H1 (cell line): Measurements from ENCODE around the gene DTD1. TPM values are rescaled to one million over a fixed set of nuclear protein-coding genes. Genes with fewer than 3 reads are reported as not detected.

ENCODE experiments used
- BACH1 ChIP-seq: IDR thresholded peaks from 2 replicates; pipeline ENCODE4 v1.6.1; 2012; ENCODE audit warnings: low read length, improper control_type of control experiment
- CBX5 ChIP-seq: fragments of 300-800, 300-1000 bp; sonication (generic); IDR thresholded peaks from 2 replicates; pipeline ENCODE4 v1.7.1; 2016; ENCODE audit warnings: antibody characterized with exemption, low read length, low read depth
- CBX8 ChIP-seq: fragments of 300-800, 300-1000 bp; sonication (generic); IDR thresholded peaks from 2 replicates; pipeline ENCODE4 v1.7.1; 2016; ENCODE audit warnings: low read depth, low read length, borderline replicate concordance
- CEBPB ChIP-seq: IDR thresholded peaks from 2 replicates; pipeline ENCODE4 v1.6.1; 2012; ENCODE audit warnings: low read depth, low read length
- CHD1 ChIP-seq: IDR thresholded peaks from 2 replicates; pipeline ENCODE4 v1.6.1; 2012; ENCODE audit warnings: low read depth, low read length, improper control_type of control experiment
- CHD2 ChIP-seq: IDR thresholded peaks from 2 replicates; pipeline ENCODE4 v1.6.1; 2012; ENCODE audit warnings: low read length, improper control_type of control experiment
- CREB1 ChIP-seq: IDR thresholded peaks from 2 replicates; pipeline ENCODE4 v1.6.1; 2012; ENCODE audit warnings: inconsistent platforms
- EP300 ChIP-seq, 2 experiments: IDR thresholded peaks; 1 replicate in 1 of 2; 2 replicates in 1 of 2; pipeline ENCODE4 v1.6.1; 2011 to 2012; ENCODE audit warnings: low read depth in 2 of 2, low read length in 2 of 2, mild to moderate bottlenecking in 2 of 2, borderline replicate concordance in 1 of 2, inconsistent platforms in 1 of 2, moderate library complexity in 1 of 2
- FOSL1 ChIP-seq: IDR thresholded peaks from 2 replicates; pipeline ENCODE4 v1.6.1; 2011; ENCODE audit warnings: mild to moderate bottlenecking, low read depth, low read length, moderate library complexity; ENCODE audit not compliant: insufficient read depth
- GTF2F1 ChIP-seq: IDR thresholded peaks from 2 replicates; pipeline ENCODE4 v1.6.1; 2012; ENCODE audit warnings: low read depth, low read length, improper control_type of control experiment, borderline replicate concordance
- HDAC6 ChIP-seq: IDR thresholded peaks from one replicate; pipeline ENCODE4 v1.7.1; 2012; ENCODE audit warnings: low read depth, mild to moderate bottlenecking, inconsistent platforms, low read length, moderate library complexity
- JUND ChIP-seq: IDR thresholded peaks from 2 replicates; pipeline ENCODE4 v1.6.1; 2011; ENCODE audit warnings: mild to moderate bottlenecking, improper control_type of control experiment, low read length
- KDM1A ChIP-seq: fragments of 200-600, 300-600 bp; sonication (generic); IDR thresholded peaks from 2 replicates; pipeline ENCODE4 v1.7.1; 2016; ENCODE audit warnings: mild to moderate bottlenecking, low read length, borderline replicate concordance
- KDM4A ChIP-seq: IDR thresholded peaks from one replicate; pipeline ENCODE4 v1.7.1; 2012; ENCODE audit warnings: low read depth, mild to moderate bottlenecking, moderate library complexity, low read length, inconsistent platforms; ENCODE audit not compliant: severe bottlenecking
- NRF1 ChIP-seq: IDR thresholded peaks from 2 replicates; pipeline ENCODE4 v1.6.1; 2011; ENCODE audit warnings: mild to moderate bottlenecking, low read depth, low read length, improper control_type of control experiment
- POLR2A ChIP-seq, 2 experiments: IDR thresholded peaks; 1 replicate in 1 of 2; 2 replicates in 1 of 2; pipeline ENCODE4 v1.6.1; 2011; ENCODE audit warnings: low read depth in 2 of 2, low read length in 2 of 2, mild to moderate bottlenecking in 2 of 2; ENCODE audit errors: control extremely low read depth in 1 of 2
- POLR2AphosphoS5 ChIP-seq: IDR thresholded peaks from 2 replicates; pipeline ENCODE4 v1.6.1; 2011; ENCODE audit warnings: low read depth, low read length
- RXRA ChIP-seq: IDR thresholded peaks from 2 replicates; pipeline ENCODE4 v1.6.1; 2011; ENCODE audit warnings: low read depth, mild to moderate bottlenecking, low read length, moderate library complexity; ENCODE audit not compliant: insufficient read depth
- SIN3A ChIP-seq, 2 experiments: IDR thresholded peaks in 1 of 2; conservative IDR thresholded peaks in 1 of 2; 2 replicates each; pipeline ENCODE4 v1.6.1; 2011 to 2012; ENCODE audit warnings: low read length in 2 of 2, improper control_type of control experiment in 1 of 2, low read depth in 1 of 2, mild to moderate bottlenecking in 1 of 2
- SP2 ChIP-seq: IDR thresholded peaks from 2 replicates; pipeline ENCODE4 v1.6.1; 2012; ENCODE audit warnings: mild to moderate bottlenecking, low read length, inconsistent platforms
- TAF7 ChIP-seq: optimal IDR thresholded peaks from 2 replicates; pipeline ENCODE3; 2011; ENCODE audit warnings: low read depth, mild to moderate bottlenecking, inconsistent platforms, low read length, moderate library complexity, borderline replicate concordance
- TBP ChIP-seq: IDR thresholded peaks from 2 replicates; pipeline ENCODE4 v1.6.1; 2011; ENCODE audit warnings: low read depth, low read length, improper control_type of control experiment
- TCF12 ChIP-seq: IDR thresholded peaks from 2 replicates; pipeline ENCODE4 v1.6.1; 2011; ENCODE audit warnings: low read depth, mild to moderate bottlenecking, low read length
- TEAD4 ChIP-seq: IDR thresholded peaks from 2 replicates; pipeline ENCODE4 v1.6.1; 2012; ENCODE audit warnings: low read depth, low read length, inconsistent platforms, mixed read lengths
- YY1 ChIP-seq: IDR thresholded peaks from 2 replicates; pipeline ENCODE4 v1.6.1; 2011; ENCODE audit warnings: low read depth, mild to moderate bottlenecking, low read length
- polyA plus RNA-seq, 7 experiments: library from polyadenylated mRNA; depleted of rRNA in 3 of 7; stranded (reverse) in 5 of 7; unstranded in 2 of 7; fragments of >200 nt in 5 of 7; fragments of 200-250 nt in 2 of 7; gene quantifications; 1 replicate in 5 of 7; 2 replicates in 1 of 7; 4 replicates in 1 of 7; pipeline versions ENCODE4 v1.2.1 to v1.2.3, GENCODE V29; 2011 to 2013; ENCODE audit warnings: missing spikeins in 2 of 7, mixed read lengths in 2 of 7
- total RNA-seq: library from RNA; stranded (reverse); fragmentation: NEBNext Ultra II Directional; extraction: Animal tissue kit (Norgen Biotek cat#: 25700); gene quantifications from 2 replicates; pipeline ENCODE4 v1.2.1, GENCODE V29; 2021
- TF ChIP-seq, protein P1 (sequence below): IDR thresholded peaks from 2 replicates; pipeline ENCODE4 v1.6.1; 2012; ENCODE audit warnings: inconsistent platforms

Gene DTD1
- total and polyA plus RNA-seq, 2 of the 8 experiments (the other 6 are each of a cell fraction or from before 2014, with no cell fraction given) = 49.7 to 66.6 TPM

DNA sequence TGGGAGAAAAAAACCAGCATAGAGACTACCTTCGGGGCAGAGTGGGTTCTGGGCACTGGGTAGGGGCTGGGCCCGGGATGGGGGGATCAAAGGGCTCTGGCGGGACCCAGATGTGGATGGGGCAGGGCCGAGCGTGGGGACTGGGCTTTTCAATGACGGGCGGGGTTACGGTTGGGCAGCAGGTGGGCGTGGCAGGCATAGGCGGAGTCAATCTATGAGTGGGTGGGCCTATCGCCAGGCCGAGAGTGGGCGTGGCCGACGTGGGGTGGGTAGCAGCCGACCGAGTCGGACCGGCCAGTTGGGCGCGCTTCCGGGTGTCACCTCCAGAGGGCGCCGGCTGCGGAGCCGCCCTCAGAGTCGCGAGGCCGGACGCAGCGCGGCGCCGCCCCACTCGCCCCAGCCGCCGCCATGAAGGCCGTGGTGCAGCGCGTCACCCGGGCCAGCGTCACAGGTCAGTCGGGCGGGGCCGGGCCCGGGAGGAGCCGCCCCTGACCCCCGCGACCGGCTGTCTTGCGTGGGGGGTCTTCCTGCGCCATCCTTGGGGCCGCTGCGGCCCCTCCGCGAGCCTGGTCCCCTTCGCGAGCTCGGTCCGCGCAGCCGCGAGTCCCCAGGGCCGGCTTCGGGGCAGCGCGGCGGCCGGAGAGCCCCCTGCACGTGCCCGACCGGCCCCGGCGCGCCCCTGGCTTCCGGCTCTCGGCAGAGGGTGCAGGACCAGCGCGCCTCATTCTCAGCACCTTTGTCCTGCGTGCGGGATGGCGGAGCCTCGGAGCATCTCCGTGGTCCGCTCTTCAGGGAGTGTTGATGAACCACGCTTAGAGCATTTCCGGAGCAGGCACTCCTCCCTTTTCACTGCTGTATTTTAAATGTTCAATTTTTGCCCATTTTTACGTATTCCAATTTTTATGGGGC lies at the start of gene DTD1 (continued):
- TF ChIP-seq KDM1A (peak; percentile 42), CHD1 (no peak), TEAD4 (no peak), JUND (no peak), CHD2 (no peak), RXRA (no peak), SP2 (no peak), TAF7 (no peak), YY1 (peak; percentile 84), TCF12 (no peak), CEBPB (no peak), CBX5 (no peak), FOSL1 (no peak), KDM4A (peak; percentile 95), SIN3A (conservative IDR thresholded peaks at IDR 0.05 in 1 of 2, IDR thresholded peaks at IDR 0.05 in 1 of 2; ENCODE audit: low read depth in 1 of 2, low read length in 2 of 2) (no peak; a peak in 1 of 4 replicates), POLR2A (IDR thresholded peaks at IDR 0.05; ENCODE audit: control extremely low read depth in 1 of 2, low read depth in 2 of 2, low read length in 2 of 2) (peak; percentile 41 to 78), POLR2AphosphoS5 (peak; percentile 82), CBX8 (no peak), NRF1 (no peak), HDAC6 (no peak), GTF2F1 (no peak), TBP (peak; percentile 33), EP300 (IDR thresholded peaks at IDR 0.05; ENCODE audit: borderline replicate concordance in 1 of 2, low read depth in 2 of 2, low read length in 2 of 2) (no peak), CREB1 (peak; percentile 54), BACH1 (peak; percentile 42; the same call in 1 of the 2 replicates)
- TF ChIP-seq, protein P1, sequence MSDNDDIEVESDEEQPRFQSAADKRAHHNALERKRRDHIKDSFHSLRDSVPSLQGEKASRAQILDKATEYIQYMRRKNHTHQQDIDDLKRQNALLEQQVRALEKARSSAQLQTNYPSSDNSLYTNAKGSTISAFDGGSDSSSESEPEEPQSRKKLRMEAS = peak; percentile 60
